NB4 (cell line): ENCODE data around the gene PARP8.

Source experiments
- CTCF ChIP-seq: IDR thresholded peaks from one replicate; pipeline ENCODE4 v1.5.1; 2012; ENCODE audit warnings: low read depth, low read length
- MYC ChIP-seq: IDR thresholded peaks from 2 replicates; pipeline ENCODE4 v1.6.1; 2011; ENCODE audit warnings: low read depth, low read length
- POLR2A ChIP-seq: IDR thresholded peaks from 2 replicates; pipeline ENCODE4 v1.6.1; 2011; ENCODE audit warnings: mild to moderate bottlenecking; ENCODE audit not compliant: insufficient read length; ENCODE audit errors: extremely low read depth
- TF ChIP-seq, protein P1 (sequence below): IDR thresholded peaks from 2 replicates; pipeline ENCODE4 v1.6.1; 2011; ENCODE audit warnings: low read depth, low read length

- no peak for TF ChIP-seq CTCF
- TF ChIP-seq POLR2A, result no peak
- TF ChIP-seq, protein P1, sequence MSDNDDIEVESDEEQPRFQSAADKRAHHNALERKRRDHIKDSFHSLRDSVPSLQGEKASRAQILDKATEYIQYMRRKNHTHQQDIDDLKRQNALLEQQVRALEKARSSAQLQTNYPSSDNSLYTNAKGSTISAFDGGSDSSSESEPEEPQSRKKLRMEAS, result no peak
- no peak for TF ChIP-seq MYC
Observed at GRCh38 chr5:50657044-50657443, 9.4 kb upstream of the PARP8 start.
